Measurements from ENCODE around the gene PELI1. TPM values are rescaled to one million over a fixed set of nuclear protein-coding genes. Genes with fewer than 3 reads are reported as not detected.

The PELI1 gene
- polyA plus RNA-seq, 4 donors = 29.8 to 40.1 (median 32.1) TPM

Other genes with a start within 250 kb of the PELI1 start
- gene VPS54, start 125.0 kb downstream of the PELI1 start, polyA plus RNA-seq (ENCODE audit: insufficient read length in 4 of 4) = 10 to 100 TPM; 42.8 to 52.9 (median 47.3) TPM

All from left renal cortex interstitium (tissue), 4 donors.